IMR-90 (cell line): Measurements from ENCODE around the gene CIRBP.

Experiments
- CEBPB ChIP-seq: IDR thresholded peaks from 2 replicates; pipeline ENCODE4 v1.6.1; 2012; ENCODE audit warnings: low read depth, low read length, improper control_type of control experiment
- CTCF ChIP-seq: conservative IDR thresholded peaks from 2 replicates; pipeline ENCODE4 v1.5.1; 2012; ENCODE audit warnings: mild to moderate bottlenecking, low read depth, low read length, improper control_type of control experiment
- MAFK ChIP-seq: IDR thresholded peaks from 2 replicates; pipeline ENCODE4 v1.6.1; 2012; ENCODE audit warnings: low read depth, low read length, improper control_type of control experiment
- MAZ ChIP-seq: IDR thresholded peaks from 2 replicates; pipeline ENCODE4 v1.6.1; 2012; ENCODE audit warnings: low read depth, mild to moderate bottlenecking, low read length, improper control_type of control experiment, moderate library complexity, borderline replicate concordance
- SMC3 ChIP-seq: fragments of 150-350 bp; IDR thresholded peaks from 2 replicates; pipeline ENCODE4 v1.6.1; 2016; ENCODE audit warnings: low read depth, mild to moderate bottlenecking, antibody characterized with exemption, low read length, moderate library complexity
- USF2 ChIP-seq: fragments of 150-350 bp; IDR thresholded peaks from 2 replicates; pipeline ENCODE4 v1.6.1; 2017; ENCODE audit warnings: mild to moderate bottlenecking, antibody characterized with exemption, low read length, low read depth

DNA sequence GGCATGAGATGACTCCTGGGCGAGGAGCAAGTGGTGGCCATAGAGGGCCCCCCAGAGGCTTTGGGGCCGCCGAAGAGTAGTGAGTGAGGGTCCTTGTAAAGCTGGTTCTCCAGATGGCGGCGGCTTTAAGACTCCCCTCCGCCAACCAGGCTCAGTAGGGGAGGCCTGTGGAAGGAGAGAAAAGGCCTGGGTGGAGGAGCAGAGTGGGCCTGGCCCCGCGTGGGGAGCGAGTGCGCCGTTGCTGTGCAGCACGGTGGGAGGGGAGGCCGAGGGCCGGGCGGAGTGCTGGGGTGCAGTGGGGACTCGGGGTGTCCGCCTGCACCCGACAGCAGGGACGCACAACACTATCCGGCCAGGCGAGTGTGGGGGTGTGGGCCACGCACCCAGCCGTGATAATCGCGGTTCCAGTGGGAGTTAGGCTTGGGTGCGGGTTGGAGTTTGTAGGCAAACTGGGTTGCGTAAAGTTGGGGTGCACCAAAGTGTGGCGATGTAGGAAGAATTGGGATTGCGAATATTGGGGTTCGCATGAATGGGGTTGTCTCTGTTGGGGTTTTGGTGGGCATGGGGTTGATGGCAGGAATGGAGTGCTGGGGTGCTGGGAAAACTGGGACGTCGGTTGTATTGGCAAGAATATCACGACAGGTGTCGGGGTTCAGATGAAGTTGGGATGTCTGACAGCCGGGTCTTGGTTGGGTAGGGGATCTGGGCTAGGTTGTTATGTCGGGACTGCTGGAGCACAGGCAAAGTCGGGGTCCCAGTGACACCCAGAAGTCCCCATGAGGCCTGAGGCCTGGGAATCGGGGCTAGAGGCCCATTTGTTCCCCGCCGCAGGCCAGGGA is 687 bp upstream of the CIRBP start:
- TF ChIP-seq MAZ, result no peak
- TF ChIP-seq CTCF, result no peak
- no peak for TF ChIP-seq SMC3
- no peak for TF ChIP-seq CEBPB
- no peak for TF ChIP-seq MAFK
- TF ChIP-seq USF2, result no peak
